ENCODE results near the gene BNIP3. TPM values are rescaled to one million over a fixed set of nuclear protein-coding genes. Genes with fewer than 3 reads are reported as not detected.

BNIP3 gene
- total and polyA plus RNA-seq, 2 of the 13 experiments (the other 11 are each of a cell fraction or from before 2014, with no cell fraction given), result 73.7 to 223 TPM

- no peak for TF ChIP-seq ZNF296 (CRISPR knock-in tag; conservative IDR thresholded peaks at IDR 0.05)
- no peak for TF ChIP-seq PAF1 (CRISPR knock-in tag; IDR thresholded peaks at IDR 0.05)
- no peak for TF ChIP-seq ZBTB21 (CRISPR knock-in tag; IDR thresholded peaks at IDR 0.05)
- TF ChIP-seq, protein P1, sequence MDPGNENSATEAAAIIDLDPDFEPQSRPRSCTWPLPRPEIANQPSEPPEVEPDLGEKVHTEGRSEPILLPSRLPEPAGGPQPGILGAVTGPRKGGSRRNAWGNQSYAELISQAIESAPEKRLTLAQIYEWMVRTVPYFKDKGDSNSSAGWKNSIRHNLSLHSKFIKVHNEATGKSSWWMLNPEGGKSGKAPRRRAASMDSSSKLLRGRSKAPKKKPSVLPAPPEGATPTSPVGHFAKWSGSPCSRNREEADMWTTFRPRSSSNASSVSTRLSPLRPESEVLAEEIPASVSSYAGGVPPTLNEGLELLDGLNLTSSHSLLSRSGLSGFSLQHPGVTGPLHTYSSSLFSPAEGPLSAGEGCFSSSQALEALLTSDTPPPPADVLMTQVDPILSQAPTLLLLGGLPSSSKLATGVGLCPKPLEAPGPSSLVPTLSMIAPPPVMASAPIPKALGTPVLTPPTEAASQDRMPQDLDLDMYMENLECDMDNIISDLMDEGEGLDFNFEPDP (CRISPR knock-in tag; conservative IDR thresholded peaks at IDR 0.05), result no peak
- TF ChIP-seq FOXO1 (CRISPR knock-in tag; IDR thresholded peaks at IDR 0.05), result no peak
- no peak for TF ChIP-seq ZNF570 (CRISPR knock-in tag; IDR thresholded peaks at IDR 0.05; ENCODE audit: borderline replicate concordance)
- no peak for TF ChIP-seq ZNF609 (CRISPR knock-in tag; IDR thresholded peaks at IDR 0.05; ENCODE audit: borderline replicate concordance)
- no peak for TF ChIP-seq HNRNPLL (IDR thresholded peaks at IDR 0.05; ENCODE audit: low read depth, low read length, poor library complexity, severe bottlenecking)
- no peak for TF ChIP-seq ZKSCAN5 (CRISPR knock-in tag; IDR thresholded peaks at IDR 0.05)
- no peak for TF ChIP-seq ZNF883 (CRISPR knock-in tag; IDR thresholded peaks at IDR 0.05; ENCODE audit: not compliant biosample characterization)
- no peak for TF ChIP-seq ZNF687 (CRISPR knock-in tag; IDR thresholded peaks at IDR 0.05)
- no peak for TF ChIP-seq RNF2 (conservative IDR thresholded peaks at IDR 0.05; ENCODE audit: low read depth)
Measured at GRCh38 chr10:131963811-131964210, 17.9 kb downstream of the BNIP3 start (continued).

Measured in HepG2 (cell line).